OCI-LY1 (cell line): ENCODE data around the gene ANTXRL.
"Not testable (repeated sequence)": the region's sequence is repeated elsewhere in the genome, so short reads cannot be mapped to it uniquely, and the experiment has no call there.

Experiments used
- H2AFZ ChIP-seq: fragments of 200-600 bp; sonication (generic), shearing (Covaris generic); 2 replicates; pipeline ENCODE4 v1.6.0; 2014; ENCODE audit warnings: antibody characterized with exemption, mild to moderate bottlenecking, low read length
- H3F3A ChIP-seq: fragments of 200-600 bp; sonication (generic), shearing (Covaris generic); 2 replicates; pipeline ENCODE4 v1.6.0; 2014; ENCODE audit warnings: mild to moderate bottlenecking, antibody characterized with exemption, low read length, moderate library complexity; ENCODE audit not compliant: insufficient read depth
- H3K27ac ChIP-seq: fragments of 200-600 bp; sonication (generic); 2 replicates; pipeline ENCODE4 v1.5.1; 2014; ENCODE audit warnings: low read length, mixed run types, mild to moderate bottlenecking, low read depth; ENCODE audit not compliant: poor library complexity, severe bottlenecking
- H3K27me3 ChIP-seq: fragments of 200-600 bp; sonication (generic); 2 replicates; pipeline ENCODE4 v1.6.0; 2014; ENCODE audit warnings: antibody characterized with exemption, mild to moderate bottlenecking, low read length, moderate library complexity; ENCODE audit not compliant: insufficient read depth
- H3K36me3 ChIP-seq: fragments of 200-600 bp; sonication (generic); 2 replicates; pipeline ENCODE4 v1.6.1; 2014; ENCODE audit warnings: mild to moderate bottlenecking, antibody characterized with exemption, low read length, moderate library complexity, mixed read lengths; ENCODE audit not compliant: insufficient read depth
- H3K4me1 ChIP-seq: fragments of 200-600 bp; sonication (generic); 2 replicates; pipeline ENCODE4 v1.5.1; 2014; ENCODE audit warnings: mild to moderate bottlenecking, low read length, moderate library complexity; ENCODE audit not compliant: insufficient read depth, severe bottlenecking
- H3K4me2 ChIP-seq: fragments of 200-600 bp; sonication (generic), shearing (Covaris generic); 2 replicates; pipeline ENCODE4 v1.6.1; 2014; ENCODE audit warnings: low read length
- H3K4me3 ChIP-seq: fragments of 200-600 bp; sonication (generic); 2 replicates; pipeline ENCODE4 v1.5.1; 2014; ENCODE audit warnings: low read length, low read depth, mild to moderate bottlenecking, mixed read lengths; ENCODE audit not compliant: poor library complexity, severe bottlenecking
- H3K79me2 ChIP-seq: fragments of 200-600 bp; shearing (Covaris generic); 2 replicates; pipeline ENCODE4 v1.6.1; 2016; ENCODE audit warnings: mixed run types, low read length, mixed read lengths; ENCODE audit not compliant: insufficient read depth
- H3K9ac ChIP-seq: fragments of 200-600 bp; sonication (generic), shearing (Covaris generic); 2 replicates; pipeline ENCODE4 v1.6.1; 2014; ENCODE audit warnings: mild to moderate bottlenecking, low read length, mixed read lengths
- H3K9me2 ChIP-seq: fragments of 200-600 bp; sonication (generic), shearing (Covaris generic); 2 replicates; pipeline ENCODE4 v1.6.1; 2014; ENCODE audit warnings: low read depth, mild to moderate bottlenecking, low read length, mixed read lengths
- H3K9me3 ChIP-seq: fragments of 200-600 bp; shearing (Covaris generic); 2 replicates; pipeline ENCODE4 v1.6.1; 2014; ENCODE audit warnings: low read length, mixed read lengths
- H4K20me1 ChIP-seq: fragments of 200-600 bp; sonication (generic), shearing (Covaris generic); 2 replicates; pipeline ENCODE4 v1.6.0; 2016; ENCODE audit warnings: mild to moderate bottlenecking, low read length; ENCODE audit not compliant: insufficient read depth
- CTCF ChIP-seq: fragments of 200-600 bp; sonication (generic), shearing (Covaris generic); IDR thresholded peaks from 2 replicates; pipeline ENCODE4 v1.5.1; 2017; ENCODE audit warnings: mild to moderate bottlenecking, antibody characterized with exemption, low read length, moderate library complexity, mixed read lengths
- EZH2 ChIP-seq: fragments of 200-600 bp; sonication (generic), shearing (Covaris generic); IDR thresholded peaks from 2 replicates; pipeline ENCODE4 v1.8.0; 2017; ENCODE audit warnings: borderline replicate concordance, mixed run types, mild to moderate bottlenecking, antibody characterized with exemption, low read length, moderate library complexity, mixed read lengths

Gene ANTXRL

GRCh38 chr10:46301721-46302479 is 15.1 kb downstream of the ANTXRL start:
- Histone ChIP-seq H3K9ac (no peak overlapping the region), H3K27ac (no peak overlapping the region), H3K4me2 (no peak overlapping the region), H3K36me3 (no peaks in the 10 kb centered on the region), H2AFZ (no peak overlapping the region), H3K4me3 (no peak overlapping the region), H3K4me1 (no peaks in the 10 kb centered on the region), H3K27me3 (no peaks in the 10 kb centered on the region), H3K79me2 (no peaks in the 10 kb centered on the region), H3K9me2 (no peaks in the 10 kb centered on the region), H3K9me3 (no peaks in the 10 kb centered on the region), H4K20me1 (no peaks in the 10 kb centered on the region), H3F3A (no peaks in the 10 kb centered on the region)
- TF ChIP-seq CTCF, result no peak
- TF ChIP-seq EZH2, result no peak

- H3K9me2 ChIP-seq, H3K9me3 ChIP-seq, H3K4me1 ChIP-seq, H3K27ac ChIP-seq, H3K4me3 ChIP-seq, H3K4me2 ChIP-seq, H3K79me2 ChIP-seq, H3K27me3 ChIP-seq, H2AFZ ChIP-seq, H3K9ac ChIP-seq, H4K20me1 ChIP-seq, H3K36me3 ChIP-seq, H3F3A ChIP-seq: not testable (repeated sequence)
Measured at GRCh38 chr10:46302765-46303352, 16.1 kb downstream of the ANTXRL start.

- Histone ChIP-seq H3K27ac (no peak overlapping the region), H3K9ac (no peak overlapping the region), H3F3A (no peaks in the 10 kb centered on the region), H3K27me3 (no peaks in the 10 kb centered on the region), H3K9me2 (no peaks in the 10 kb centered on the region), H3K4me2 (no peak overlapping the region), H3K4me3 (no peak overlapping the region), H4K20me1 (no peaks in the 10 kb centered on the region), H3K4me1 (no peaks in the 10 kb centered on the region), H3K79me2 (no peaks in the 10 kb centered on the region), H2AFZ (no peak overlapping the region), H3K36me3 (no peaks in the 10 kb centered on the region), H3K9me3 (no peaks in the 10 kb centered on the region)
- no peak for TF ChIP-seq EZH2
- no peak for TF ChIP-seq CTCF
Measured at GRCh38 chr10:46304062-46304461, 17.3 kb downstream of the ANTXRL start.

GRCh38 chr10:46304671-46305070 is 17.9 kb downstream of the ANTXRL start:
- H3K27me3 ChIP-seq, H3K79me2 ChIP-seq, H3K4me1 ChIP-seq, H3K9me2 ChIP-seq, H3K36me3 ChIP-seq, H3K9ac ChIP-seq, H2AFZ ChIP-seq, H3K4me3 ChIP-seq, H3K27ac ChIP-seq, H4K20me1 ChIP-seq, H3K9me3 ChIP-seq, H3F3A ChIP-seq, H3K4me2 ChIP-seq: not testable (repeated sequence)
